Measurements from ENCODE around the gene RHOBTB3.

DNA sequence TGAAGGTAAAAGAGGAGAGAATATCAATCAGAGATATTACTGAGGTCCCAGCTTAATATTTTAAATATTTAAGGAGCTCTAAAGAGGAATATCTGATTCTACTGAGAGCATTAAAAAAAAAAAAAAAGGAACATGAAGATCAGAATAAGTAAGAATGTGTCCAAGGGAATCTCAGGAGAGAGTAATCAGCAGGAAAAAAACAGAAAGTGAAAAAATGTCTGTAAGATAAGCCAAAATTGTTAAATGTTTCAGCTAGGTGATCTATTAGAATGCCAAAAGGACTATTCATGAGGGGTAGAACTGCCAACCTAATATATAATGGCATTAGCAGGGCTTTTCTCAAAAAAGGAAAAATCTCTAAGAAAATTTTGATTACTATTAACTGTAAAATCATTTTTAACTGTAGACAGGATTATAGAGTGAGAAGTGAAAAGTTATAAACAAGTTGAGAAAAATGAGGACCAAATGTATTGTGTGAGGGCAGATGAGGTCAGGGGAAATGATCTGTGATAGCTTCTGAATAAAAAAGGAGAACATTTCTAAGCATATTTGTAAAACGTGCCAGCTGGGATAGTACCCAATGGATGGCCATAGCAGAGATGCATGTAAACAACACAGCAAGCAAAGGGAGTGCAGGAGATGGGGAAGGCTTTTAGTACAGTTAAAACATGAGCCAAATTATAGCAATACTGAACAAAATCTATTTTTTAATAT lies 9.4 kb upstream of the RHOBTB3 start:
- TF ChIP-seq, protein P1, sequence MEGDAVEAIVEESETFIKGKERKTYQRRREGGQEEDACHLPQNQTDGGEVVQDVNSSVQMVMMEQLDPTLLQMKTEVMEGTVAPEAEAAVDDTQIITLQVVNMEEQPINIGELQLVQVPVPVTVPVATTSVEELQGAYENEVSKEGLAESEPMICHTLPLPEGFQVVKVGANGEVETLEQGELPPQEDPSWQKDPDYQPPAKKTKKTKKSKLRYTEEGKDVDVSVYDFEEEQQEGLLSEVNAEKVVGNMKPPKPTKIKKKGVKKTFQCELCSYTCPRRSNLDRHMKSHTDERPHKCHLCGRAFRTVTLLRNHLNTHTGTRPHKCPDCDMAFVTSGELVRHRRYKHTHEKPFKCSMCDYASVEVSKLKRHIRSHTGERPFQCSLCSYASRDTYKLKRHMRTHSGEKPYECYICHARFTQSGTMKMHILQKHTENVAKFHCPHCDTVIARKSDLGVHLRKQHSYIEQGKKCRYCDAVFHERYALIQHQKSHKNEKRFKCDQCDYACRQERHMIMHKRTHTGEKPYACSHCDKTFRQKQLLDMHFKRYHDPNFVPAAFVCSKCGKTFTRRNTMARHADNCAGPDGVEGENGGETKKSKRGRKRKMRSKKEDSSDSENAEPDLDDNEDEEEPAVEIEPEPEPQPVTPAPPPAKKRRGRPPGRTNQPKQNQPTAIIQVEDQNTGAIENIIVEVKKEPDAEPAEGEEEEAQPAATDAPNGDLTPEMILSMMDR (conservative IDR thresholded peaks at IDR 0.05; ENCODE audit: low read length) = no peak
- TF ChIP-seq EZH2phosphoT487 (IDR thresholded peaks at IDR 0.05; ENCODE audit: borderline replicate concordance) = no peak
